Measurements from ENCODE around the gene RFC3.

DNA sequence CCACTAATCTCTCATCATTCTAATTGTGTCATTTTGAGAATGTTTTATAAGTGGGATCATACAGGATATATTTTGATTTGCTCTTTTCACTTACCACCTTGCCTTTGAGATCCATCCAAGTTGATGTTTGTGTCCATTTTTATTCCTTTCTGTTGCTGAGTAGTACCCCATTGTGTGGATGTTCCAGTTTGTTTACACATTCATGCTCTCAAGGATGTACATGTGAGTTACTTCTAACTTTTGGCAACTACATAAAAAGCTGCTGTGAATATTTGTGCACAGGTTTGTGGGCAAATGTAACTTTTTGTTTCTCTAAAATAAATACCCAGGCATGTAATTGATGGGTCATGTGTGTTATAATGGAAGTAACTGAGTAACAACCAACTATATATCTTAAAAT, 64.9 kb downstream of the RFC3 start:
- TF ChIP-seq CTCF (IDR thresholded peaks at IDR 0.05; ENCODE audit: borderline replicate concordance, extremely low read depth, low read length, poor library complexity, severe bottlenecking) (no peak), EZH2 (IDR thresholded peaks at IDR 0.05; ENCODE audit: borderline replicate concordance, low read depth, low read length, severe bottlenecking) (no peak)
